Measurements from ENCODE around the gene TRABD.

The TRABD gene

DNA sequence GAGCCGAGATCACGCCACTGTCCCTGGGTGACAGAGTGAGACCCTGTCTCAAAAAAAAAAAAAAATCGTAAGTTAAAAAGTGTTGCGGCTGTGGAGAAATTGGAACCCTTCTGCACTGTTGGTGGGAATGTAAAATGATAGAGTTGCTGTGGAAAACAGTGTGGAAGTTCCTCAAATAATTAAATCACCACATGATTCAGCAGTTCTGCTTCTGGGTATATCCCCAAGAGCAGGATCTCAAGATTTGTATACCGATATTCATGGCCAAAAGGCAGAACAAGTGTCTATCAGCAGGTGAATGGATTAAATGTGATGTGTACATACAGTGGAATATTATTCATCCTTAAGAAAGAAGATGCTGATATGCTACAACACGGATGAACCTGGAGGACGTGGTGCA is 18.9 kb downstream of the TRABD start:
- TF ChIP-seq TAF1 (IDR thresholded peaks at IDR 0.05; ENCODE audit: borderline replicate concordance, insufficient read depth, low read length) (no peak), POLR2AphosphoS5 (IDR thresholded peaks at IDR 0.05; ENCODE audit: low read depth, low read length) (no peak), FOXP2 (optimal IDR thresholded peaks at IDR 0.05; ENCODE audit: borderline replicate concordance, extremely low read depth, extremely low read length, insufficient read depth) (no peak), SIN3A (IDR thresholded peaks at IDR 0.05; ENCODE audit: borderline replicate concordance, insufficient read depth, low read length) (no peak)
- TF ChIP-seq, protein P1, sequence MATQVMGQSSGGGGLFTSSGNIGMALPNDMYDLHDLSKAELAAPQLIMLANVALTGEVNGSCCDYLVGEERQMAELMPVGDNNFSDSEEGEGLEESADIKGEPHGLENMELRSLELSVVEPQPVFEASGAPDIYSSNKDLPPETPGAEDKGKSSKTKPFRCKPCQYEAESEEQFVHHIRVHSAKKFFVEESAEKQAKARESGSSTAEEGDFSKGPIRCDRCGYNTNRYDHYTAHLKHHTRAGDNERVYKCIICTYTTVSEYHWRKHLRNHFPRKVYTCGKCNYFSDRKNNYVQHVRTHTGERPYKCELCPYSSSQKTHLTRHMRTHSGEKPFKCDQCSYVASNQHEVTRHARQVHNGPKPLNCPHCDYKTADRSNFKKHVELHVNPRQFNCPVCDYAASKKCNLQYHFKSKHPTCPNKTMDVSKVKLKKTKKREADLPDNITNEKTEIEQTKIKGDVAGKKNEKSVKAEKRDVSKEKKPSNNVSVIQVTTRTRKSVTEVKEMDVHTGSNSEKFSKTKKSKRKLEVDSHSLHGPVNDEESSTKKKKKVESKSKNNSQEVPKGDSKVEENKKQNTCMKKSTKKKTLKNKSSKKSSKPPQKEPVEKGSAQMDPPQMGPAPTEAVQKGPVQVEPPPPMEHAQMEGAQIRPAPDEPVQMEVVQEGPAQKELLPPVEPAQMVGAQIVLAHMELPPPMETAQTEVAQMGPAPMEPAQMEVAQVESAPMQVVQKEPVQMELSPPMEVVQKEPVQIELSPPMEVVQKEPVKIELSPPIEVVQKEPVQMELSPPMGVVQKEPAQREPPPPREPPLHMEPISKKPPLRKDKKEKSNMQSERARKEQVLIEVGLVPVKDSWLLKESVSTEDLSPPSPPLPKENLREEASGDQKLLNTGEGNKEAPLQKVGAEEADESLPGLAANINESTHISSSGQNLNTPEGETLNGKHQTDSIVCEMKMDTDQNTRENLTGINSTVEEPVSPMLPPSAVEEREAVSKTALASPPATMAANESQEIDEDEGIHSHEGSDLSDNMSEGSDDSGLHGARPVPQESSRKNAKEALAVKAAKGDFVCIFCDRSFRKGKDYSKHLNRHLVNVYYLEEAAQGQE (IDR thresholded peaks at IDR 0.05; ENCODE audit: insufficient read depth in 1 of 2, low read depth in 2 of 2, low read length in 2 of 2), result no peak

DNA sequence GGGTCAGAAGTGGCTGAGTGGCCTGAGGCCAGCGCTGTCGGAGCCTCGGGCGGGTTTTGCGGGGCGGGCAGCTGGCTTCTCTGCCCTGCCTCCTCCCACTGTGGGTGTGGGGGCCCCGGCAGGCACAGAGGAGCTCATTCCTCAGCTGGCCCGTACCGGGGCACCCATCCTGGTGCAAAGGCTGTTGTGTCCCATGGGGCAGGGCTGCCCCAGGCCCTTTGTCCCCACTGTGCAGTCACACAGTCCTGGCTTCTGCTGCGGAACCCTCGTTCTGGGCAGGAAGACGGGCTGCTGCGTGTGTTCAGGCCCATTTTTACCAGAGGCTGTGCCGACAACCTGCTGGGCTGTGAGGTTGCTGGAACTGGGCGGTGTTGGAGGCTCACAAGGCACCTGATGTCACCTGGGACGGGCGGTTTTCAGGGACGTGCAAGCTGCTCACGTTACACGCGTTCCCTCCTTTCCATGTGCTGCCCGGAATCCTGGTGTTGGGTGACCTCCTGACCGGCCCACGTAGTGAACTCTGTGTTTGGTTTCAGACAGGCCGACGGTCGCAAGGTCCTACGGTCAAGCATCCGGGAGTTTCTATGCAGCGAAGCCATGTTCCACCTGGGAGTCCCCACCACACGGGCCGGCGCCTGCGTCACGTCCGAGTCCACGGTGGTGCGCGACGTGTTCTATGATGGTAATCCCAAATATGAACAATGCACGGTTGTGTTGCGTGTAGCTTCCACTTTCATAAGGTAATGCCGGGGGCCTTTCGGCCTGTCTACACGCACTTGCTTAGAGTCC is 20.3 kb downstream of the TRABD start:
- TF ChIP-seq SIN3A (IDR thresholded peaks at IDR 0.05; ENCODE audit: borderline replicate concordance, insufficient read depth, low read length) (no peak), POLR2AphosphoS5 (IDR thresholded peaks at IDR 0.05; ENCODE audit: low read depth, low read length) (no peak), FOXP2 (optimal IDR thresholded peaks at IDR 0.05; ENCODE audit: borderline replicate concordance, extremely low read depth, extremely low read length, insufficient read depth) (no peak), TAF1 (IDR thresholded peaks at IDR 0.05; ENCODE audit: borderline replicate concordance, insufficient read depth, low read length) (no peak)
- TF ChIP-seq, protein P1 (IDR thresholded peaks at IDR 0.05; ENCODE audit: insufficient read depth in 1 of 2, low read depth in 2 of 2, low read length in 2 of 2), result no peak

DNA sequence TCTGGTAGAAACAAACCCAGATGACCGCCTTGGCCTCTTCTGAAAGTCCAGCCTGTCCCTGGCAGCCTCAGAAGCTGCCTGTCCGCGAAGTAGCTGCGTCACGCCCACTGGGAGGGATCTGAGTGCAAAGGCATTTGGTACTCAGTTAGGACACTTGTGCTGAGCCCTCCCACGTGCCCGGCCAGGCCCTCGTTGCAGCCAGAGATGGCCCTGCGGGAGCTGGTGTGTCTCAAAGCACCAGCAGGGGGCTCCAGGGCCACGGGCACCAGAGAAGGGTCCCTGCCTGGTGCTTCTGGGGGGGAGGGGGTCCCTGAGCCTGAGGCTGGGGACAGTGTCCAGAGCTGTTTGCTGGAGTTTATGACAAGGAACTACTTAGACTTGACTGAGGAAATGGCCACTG is 20.9 kb downstream of the TRABD start:
- no peak for TF ChIP-seq POLR2AphosphoS5 (IDR thresholded peaks at IDR 0.05; ENCODE audit: low read depth, low read length)
- TF ChIP-seq, protein P1 (IDR thresholded peaks at IDR 0.05; ENCODE audit: insufficient read depth in 1 of 2, low read depth in 2 of 2, low read length in 2 of 2), result no peak
- TF ChIP-seq FOXP2 (optimal IDR thresholded peaks at IDR 0.05; ENCODE audit: borderline replicate concordance, extremely low read depth, extremely low read length, insufficient read depth), result no peak

DNA sequence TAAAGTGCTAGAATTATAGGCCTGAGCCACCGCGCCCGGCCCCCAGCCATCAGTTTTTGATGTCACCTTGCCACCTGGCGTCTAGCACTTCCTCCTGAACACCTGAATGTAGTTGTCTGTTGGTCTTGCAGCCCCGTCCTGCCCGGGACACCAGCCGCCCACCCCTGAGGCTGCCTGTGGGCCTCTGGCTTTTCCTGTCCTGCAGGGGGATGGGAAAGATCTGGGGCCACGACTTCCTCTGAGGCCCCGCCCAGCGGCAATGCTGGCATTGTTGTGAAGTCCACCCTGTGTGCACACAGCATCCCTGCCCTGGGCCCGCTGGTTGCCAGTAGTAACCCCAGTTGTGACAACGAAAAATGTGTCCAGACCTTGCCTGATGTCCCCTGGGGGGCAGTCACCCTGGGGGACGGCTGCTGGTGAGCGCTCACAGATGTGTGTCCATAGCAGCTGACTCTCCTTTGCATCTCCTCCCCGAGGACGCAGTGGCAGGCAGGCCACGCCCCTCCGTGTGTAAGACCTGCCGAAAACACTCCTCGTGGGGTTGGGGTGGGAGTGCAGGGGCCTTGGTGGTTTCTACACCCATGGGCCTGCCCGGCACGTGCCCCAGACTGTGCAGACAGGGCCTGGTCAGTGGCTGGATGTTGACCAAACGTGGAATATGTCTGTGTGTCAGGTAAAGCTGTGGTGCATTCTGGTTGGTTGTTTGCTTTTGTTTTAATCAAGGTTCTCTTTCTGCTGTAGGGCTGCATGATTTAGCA is 21.8 kb downstream of the TRABD start:
- no peak for TF ChIP-seq SIN3A (IDR thresholded peaks at IDR 0.05; ENCODE audit: borderline replicate concordance, insufficient read depth, low read length)
- TF ChIP-seq POLR2AphosphoS5 (IDR thresholded peaks at IDR 0.05; ENCODE audit: low read depth, low read length), result no peak
- TF ChIP-seq FOXP2 (optimal IDR thresholded peaks at IDR 0.05; ENCODE audit: borderline replicate concordance, extremely low read depth, extremely low read length, insufficient read depth), result no peak
- TF ChIP-seq, protein P1 (IDR thresholded peaks at IDR 0.05; ENCODE audit: insufficient read depth in 1 of 2, low read depth in 2 of 2, low read length in 2 of 2), result no peak
- no peak for TF ChIP-seq TAF1 (IDR thresholded peaks at IDR 0.05; ENCODE audit: borderline replicate concordance, insufficient read depth, low read length)
